ENCODE measurements around the gene ADGRG7.
"Not testable (repeated sequence)": the region's sequence is repeated elsewhere in the genome, so short reads cannot be mapped to it uniquely, and the experiment has no call there.

Gene ADGRG7

GRCh38 chr3:100575704-100576103, 33.7 kb upstream of the ADGRG7 start:
- H3K9me3 ChIP-seq (replicated peaks in 1 of 11), result no peaks in the 10 kb centered on the region; a peak in 1 of 22 replicates
- H3K9ac ChIP-seq, result no peak overlapping the region
- no peaks in the 10 kb centered on the region for H3K27me3 ChIP-seq
- no peak for TF ChIP-seq Cebpa-rat (IDR thresholded peaks at IDR 0.05)
- no peaks in the 10 kb centered on the region for H4K20me1 ChIP-seq
- no peak overlapping the region for H3K27ac ChIP-seq
- peaks cover 0 to 4% (median 0%) of the 10 kb centered on the region in 10 experiments; a peak in 1 of 20 replicates for H3K4me1 ChIP-seq
- no peaks in the 10 kb centered on the region for H3K36me3 ChIP-seq
- no peak overlapping the region for H3K4me3 ChIP-seq
- H3K4me2 ChIP-seq, result 0 out of 22 replicates have a peak overlapping the region, but pooled peaks of 1 of the 11 experiments have one; percentile 1

DNA sequence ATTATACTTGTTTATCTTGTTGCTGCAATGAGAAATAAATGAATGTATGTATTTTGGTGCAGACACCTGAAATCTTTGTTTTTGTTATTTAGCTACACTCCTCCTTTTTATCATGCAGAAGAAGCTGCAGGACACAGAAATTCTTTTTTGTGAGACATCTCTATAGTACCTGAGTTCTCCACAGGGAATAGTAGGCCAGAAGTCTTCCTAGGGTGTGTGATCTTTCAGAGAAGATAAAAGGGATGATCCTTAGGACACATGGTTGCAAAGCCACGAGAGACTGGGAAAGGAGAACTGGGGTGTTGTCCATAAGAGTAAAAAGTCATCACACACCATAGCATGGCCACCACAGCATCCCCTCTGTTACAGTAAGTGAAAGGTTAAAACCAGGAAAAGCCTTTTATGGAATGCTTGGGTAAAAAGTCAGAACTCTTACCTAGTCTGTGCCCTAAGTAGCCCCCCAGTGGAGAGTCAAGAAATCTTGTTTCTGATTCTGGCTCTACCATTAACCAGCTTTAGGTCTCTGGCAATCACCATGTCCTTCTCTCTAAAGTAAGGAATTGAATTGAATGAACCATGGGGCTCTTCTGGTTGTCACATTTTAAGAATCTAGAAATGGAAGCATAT, 31.9 kb upstream of the ADGRG7 start:
- Histone ChIP-seq H3K4me2 (no peak overlapping the region), H3K27me3 (no peaks in the 10 kb centered on the region), H3K9ac (no peak overlapping the region), H3K36me3 (no peaks in the 10 kb centered on the region), H3K27ac (no peak overlapping the region), H4K20me1 (no peaks in the 10 kb centered on the region), H3K4me1 (peaks cover 0 to 4% (median 0%) of the 10 kb centered on the region in 10 experiments; a peak in 1 of 20 replicates), H3K9me3 (replicated peaks in 1 of 11) (no peaks in the 10 kb centered on the region; a peak in 1 of 22 replicates), H3K4me3 (no peak overlapping the region)
- no peak for TF ChIP-seq Cebpa-rat (IDR thresholded peaks at IDR 0.05)

GRCh38 chr3:100578646-100579045, 30.8 kb upstream of the ADGRG7 start:
- no peaks in the 10 kb centered on the region for H3K36me3 ChIP-seq
- TF ChIP-seq Cebpa-rat (IDR thresholded peaks at IDR 0.05), result no peak

DNA sequence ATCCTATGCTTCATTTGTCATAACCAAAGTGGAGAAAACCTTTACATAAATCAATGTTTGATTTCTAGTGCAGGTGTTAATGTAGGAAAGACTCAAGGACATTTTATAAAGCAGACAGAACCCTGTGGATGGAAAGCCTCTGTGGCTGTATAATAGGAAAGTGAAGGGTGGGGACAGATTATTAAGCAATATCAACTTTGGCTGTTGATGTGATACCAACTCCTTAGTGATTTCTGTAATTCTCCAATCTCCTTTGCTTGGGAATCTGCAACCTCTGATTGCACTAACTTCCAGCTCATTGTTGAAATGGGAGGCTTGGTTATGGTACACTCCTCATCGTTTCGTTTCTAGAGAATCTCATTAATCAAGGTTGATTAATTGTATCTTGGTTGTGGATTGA, 29.3 kb upstream of the ADGRG7 start:
- TF ChIP-seq Cebpa-rat (IDR thresholded peaks at IDR 0.05), result no peak
- no peak overlapping the region for H3K4me3 ChIP-seq

More at GRCh38 chr3:100578646-100579045, 30.8 kb upstream of the ADGRG7 start:
- Histone ChIP-seq H3K27ac (no peak overlapping the region), H3K4me1 (peaks cover 0 to 4% (median 0%) of the 10 kb centered on the region in 10 experiments; a peak in 1 of 20 replicates), H3K9ac (no peak overlapping the region), H3K4me2 (no peak overlapping the region), H3K9me3 (replicated peaks in 1 of 11) (no peaks in the 10 kb centered on the region; a peak in 1 of 22 replicates), H3K27me3 (no peaks in the 10 kb centered on the region), H3K4me3 (no peak overlapping the region), H4K20me1 (no peaks in the 10 kb centered on the region)

GRCh38 chr3:100581650-100582049, 27.8 kb upstream of the ADGRG7 start:
- Histone ChIP-seq H4K20me1 (no peaks in the 10 kb centered on the region), H3K36me3 (no peaks in the 10 kb centered on the region), H3K4me1 (no peaks in the 10 kb centered on the region), H3K9ac (no peak overlapping the region), H3K4me3 (no peak overlapping the region), H3K27ac (no peak overlapping the region), H3K9me3 (replicated peaks in 1 of 11) (peaks cover 4 to 15% (median 11%) of the 10 kb centered on the region in 11 experiments; a peak in 12 of 22 replicates), H3K27me3 (no peaks in the 10 kb centered on the region), H3K4me2 (no peak overlapping the region)
- no peak for TF ChIP-seq Cebpa-rat (IDR thresholded peaks at IDR 0.05)

More for the DNA sequence above, 29.3 kb upstream of the ADGRG7 start:
- no peak overlapping the region for H3K4me2 ChIP-seq
- no peaks in the 10 kb centered on the region for H3K36me3 ChIP-seq
- H3K9ac ChIP-seq, result no peak overlapping the region
- H4K20me1 ChIP-seq, result no peaks in the 10 kb centered on the region
- H3K4me1 ChIP-seq, result peaks cover 0 to 4% (median 0%) of the 10 kb centered on the region in 10 experiments; a peak in 1 of 20 replicates
- no peaks in the 10 kb centered on the region for H3K27me3 ChIP-seq
- no peak overlapping the region for H3K27ac ChIP-seq
- peaks cover 0 to 4% (median 3%) of the 10 kb centered on the region in 11 experiments; a peak in 8 of 22 replicates for H3K9me3 ChIP-seq (replicated peaks in 1 of 11)

- H3K27ac ChIP-seq, H3K4me1 ChIP-seq: not testable (repeated sequence)
Measured at GRCh38 chr3:100582157-100582556, 27.2 kb upstream of the ADGRG7 start.

GRCh38 chr3:100584101-100584660, 25.2 kb upstream of the ADGRG7 start:
- Histone ChIP-seq H3K4me1 (no peaks in the 10 kb centered on the region), H3K4me3 (no peak overlapping the region), H3K27me3 (no peaks in the 10 kb centered on the region), H3K4me2 (no peak overlapping the region), H3K9me3 (replicated peaks in 1 of 11) (peaks cover 4 to 15% (median 11%) of the 10 kb centered on the region in 11 experiments; a peak in 13 of 22 replicates), H4K20me1 (no peaks in the 10 kb centered on the region), H3K9ac (no peak overlapping the region), H3K36me3 (no peaks in the 10 kb centered on the region), H3K27ac (no peak overlapping the region)
- no peak for TF ChIP-seq Cebpa-rat (IDR thresholded peaks at IDR 0.05)

More at GRCh38 chr3:100582157-100582556, 27.2 kb upstream of the ADGRG7 start:
- H3K4me3 ChIP-seq, H3K27me3 ChIP-seq, H3K36me3 ChIP-seq, H3K4me2 ChIP-seq, H4K20me1 ChIP-seq, H3K9ac ChIP-seq: not testable (repeated sequence)
- peaks cover 4 to 15% (median 11%) of the 10 kb centered on the region in 11 experiments; a peak in 13 of 22 replicates for H3K9me3 ChIP-seq (replicated peaks in 1 of 11)

DNA sequence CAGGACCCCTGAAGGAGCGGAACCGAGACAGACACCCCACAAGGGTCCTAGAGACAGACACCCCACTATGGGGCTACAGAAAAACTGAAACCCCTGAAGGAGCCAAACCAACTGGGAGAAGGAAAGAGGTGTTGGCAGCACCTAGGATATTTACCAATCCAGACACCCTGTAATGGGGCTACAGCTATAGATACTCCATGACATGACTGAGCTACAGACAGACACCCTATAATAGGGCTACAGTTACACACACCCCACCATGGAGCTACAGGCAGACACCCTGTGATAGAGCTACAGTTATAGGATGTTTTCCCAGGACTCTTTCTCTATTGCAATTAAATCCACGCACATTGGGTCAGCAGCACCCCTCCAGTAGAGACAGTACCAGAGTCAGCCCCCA, 22.6 kb upstream of the ADGRG7 start:
- H3K36me3 ChIP-seq, result no peaks in the 10 kb centered on the region
- no peak for TF ChIP-seq Cebpa-rat (IDR thresholded peaks at IDR 0.05)
- no peaks in the 10 kb centered on the region for H3K4me1 ChIP-seq
- no peak overlapping the region for H3K4me3 ChIP-seq
- no peak overlapping the region for H3K4me2 ChIP-seq
- H3K27ac ChIP-seq, result no peak overlapping the region
- no peaks in the 10 kb centered on the region for H4K20me1 ChIP-seq
- H3K27me3 ChIP-seq, result no peaks in the 10 kb centered on the region
- peaks cover 4 to 15% (median 11%) of the 10 kb centered on the region in 11 experiments; a peak in 13 of 22 replicates for H3K9me3 ChIP-seq (replicated peaks in 1 of 11)
- H3K9ac ChIP-seq, result no peak overlapping the region

GRCh38 chr3:100588251-100588650, 21.1 kb upstream of the ADGRG7 start:
- no peak overlapping the region for H3K27ac ChIP-seq
- no peak overlapping the region for H3K4me3 ChIP-seq
- H3K36me3 ChIP-seq, result no peaks in the 10 kb centered on the region
- H3K4me1 ChIP-seq, result no peaks in the 10 kb centered on the region
- H3K27me3 ChIP-seq, result no peaks in the 10 kb centered on the region
- no peak for TF ChIP-seq Cebpa-rat (IDR thresholded peaks at IDR 0.05)
- H3K9ac ChIP-seq, result no peak overlapping the region
- peaks cover 4 to 15% (median 11%) of the 10 kb centered on the region in 11 experiments; a peak in 13 of 22 replicates for H3K9me3 ChIP-seq (replicated peaks in 1 of 11)
- H3K4me2 ChIP-seq, result no peak overlapping the region
- H4K20me1 ChIP-seq, result no peaks in the 10 kb centered on the region
